Measurements from ENCODE around the gene STPG2.

DNA sequence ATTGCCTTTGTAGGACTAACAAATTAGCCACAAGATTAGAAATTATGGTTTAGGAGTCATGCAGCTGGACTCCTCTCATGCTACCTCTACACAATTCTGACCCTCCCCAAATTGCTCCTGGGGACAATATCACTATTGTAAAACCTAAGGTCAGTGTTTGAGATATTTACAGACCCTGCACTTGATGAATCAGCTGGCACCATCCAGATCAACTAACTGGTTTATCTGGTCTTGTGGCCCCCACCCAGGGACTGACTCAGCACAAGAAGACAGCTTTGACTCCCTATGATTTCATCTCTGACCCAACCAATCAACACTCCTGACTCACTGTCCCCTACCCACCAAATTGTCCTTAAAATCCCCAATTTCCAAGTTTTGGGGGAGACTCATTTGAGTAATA lies 192.4 kb downstream of the STPG2 start:
- TF ChIP-seq EP300 (IDR thresholded peaks at IDR 0.05) (no peak), CTCF (IDR thresholded peaks at IDR 0.05) (no peak), POLR2AphosphoS5 (IDR thresholded peaks at IDR 0.05) (no peak)
